ENCODE data around the gene LILRB5. TPM values are rescaled to one million over a fixed set of nuclear protein-coding genes. Genes with fewer than 3 reads are reported as not detected.

Gene LILRB5
- total RNA-seq: 0.24 and 0.38 TPM in 2 replicates

- Mint-ChIP-seq H3K27ac (no peak within 1 kb of the TSS), H3K27me3 (peaks cover 10% of the 10 kb centered on the region), H3K9me3 (no peaks in the 10 kb centered on the region), H3K36me3 (ENCODE audit: low read depth) (no peaks in the 10 kb centered on the region), H3K4me3 (no peak within 1 kb of the TSS), H3K4me1 (no peaks in the 10 kb centered on the region)
- DNase-seq (no peak), ATAC-seq (ENCODE audit: low read depth) (no peak)
- CTCF ChIA-PET: no interaction called here
- intact Hi-C loops (cut with micrococcal nuclease): no loop called here
- TF ChIP-seq CTCF (IDR thresholded peaks at IDR 0.05): no peak
- POLR2A ChIA-PET: no interaction called here
Measured at GRCh38 chr19:54257116-54257480, at the start of gene LILRB5. TSS of gene LILRB5 (minus strand) at chr19:54257273. CDS start at chr19:54257193, 80 bp downstream.

- Mint-ChIP-seq H3K4me1 (peaks cover 8% of the 10 kb centered on the region), H3K27me3 (peaks cover 51% of the 10 kb centered on the region), H3K9me3 (no peaks in the 10 kb centered on the region), H3K4me3 (no peak overlapping the region), H3K27ac (no peak overlapping the region), H3K36me3 (ENCODE audit: low read depth) (no peaks in the 10 kb centered on the region)
- no peak for ATAC-seq (ENCODE audit: low read depth)
- no peak for TF ChIP-seq CTCF (IDR thresholded peaks at IDR 0.05)
- ChIA-PET CTCF (interaction anchor here (2.2 kb wide), 1 partner anchor 39 kb away, joined by 8 read pairs; no protein-coding TSS in a partner anchor), POLR2A (no interaction called here)
- intact Hi-C loops (cut with micrococcal nuclease): no loop called here
- DNase-seq: no peak
Measured at GRCh38 chr19:54305141-54305540, 48.1 kb upstream of the LILRB5 start.

GRCh38 chr19:54302257-54302656 is 45.2 kb upstream of the LILRB5 start:
- no peak for ATAC-seq (ENCODE audit: low read depth)
- CTCF ChIA-PET: interaction anchor here (1.5 kb wide), 1 partner anchor 36 kb away, joined by 4 read pairs; no protein-coding TSS in a partner anchor
- Mint-ChIP-seq H3K9me3 (no peaks in the 10 kb centered on the region), H3K36me3 (ENCODE audit: low read depth) (no peaks in the 10 kb centered on the region), H3K4me3 (no peak overlapping the region), H3K27me3 (peaks cover 51% of the 10 kb centered on the region), H3K4me1 (peaks cover 15% of the 10 kb centered on the region), H3K27ac (no peak overlapping the region)
- no peak for TF ChIP-seq CTCF (IDR thresholded peaks at IDR 0.05)
- DNase-seq: no peak
- POLR2A ChIA-PET: no interaction called here
- intact Hi-C loops (cut with micrococcal nuclease): no loop called here

GRCh38 chr19:54299515-54299914 is 42.4 kb upstream of the LILRB5 start:
- ATAC-seq (ENCODE audit: low read depth) (no peak), DNase-seq (no peak)
- Mint-ChIP-seq H3K4me3 (no peak overlapping the region), H3K36me3 (ENCODE audit: low read depth) (no peaks in the 10 kb centered on the region), H3K9me3 (no peaks in the 10 kb centered on the region), H3K27me3 (peaks cover 35% of the 10 kb centered on the region), H3K4me1 (peaks cover 15% of the 10 kb centered on the region), H3K27ac (no peak overlapping the region)
- ChIA-PET CTCF (no interaction called here), POLR2A (no interaction called here)
- no peak for TF ChIP-seq CTCF (IDR thresholded peaks at IDR 0.05)
- intact Hi-C loops (cut with micrococcal nuclease): loop anchor here (10.0 kb wide), 1 partner anchor 135 kb away; no protein-coding TSS in a partner anchor

- Mint-ChIP-seq H3K4me3 (no peak overlapping the region), H3K4me1 (peaks cover 12% of the 10 kb centered on the region), H3K27me3 (peaks cover 37% of the 10 kb centered on the region), H3K27ac (no peak overlapping the region), H3K9me3 (no peaks in the 10 kb centered on the region), H3K36me3 (ENCODE audit: low read depth) (no peaks in the 10 kb centered on the region)
- DNase-seq: no peak
- TF ChIP-seq CTCF (IDR thresholded peaks at IDR 0.05): no peak
- intact Hi-C loops (cut with micrococcal nuclease): loop anchor here (10.0 kb wide), 1 partner anchor 134 kb away; no protein-coding TSS in a partner anchor
- ATAC-seq (ENCODE audit: low read depth): no peak
- ChIA-PET POLR2A (no interaction called here), CTCF (no interaction called here)
Measured at GRCh38 chr19:54299126-54299498, 42.0 kb upstream of the LILRB5 start.
